ENCODE measurements around the gene RIN2.

DNA sequence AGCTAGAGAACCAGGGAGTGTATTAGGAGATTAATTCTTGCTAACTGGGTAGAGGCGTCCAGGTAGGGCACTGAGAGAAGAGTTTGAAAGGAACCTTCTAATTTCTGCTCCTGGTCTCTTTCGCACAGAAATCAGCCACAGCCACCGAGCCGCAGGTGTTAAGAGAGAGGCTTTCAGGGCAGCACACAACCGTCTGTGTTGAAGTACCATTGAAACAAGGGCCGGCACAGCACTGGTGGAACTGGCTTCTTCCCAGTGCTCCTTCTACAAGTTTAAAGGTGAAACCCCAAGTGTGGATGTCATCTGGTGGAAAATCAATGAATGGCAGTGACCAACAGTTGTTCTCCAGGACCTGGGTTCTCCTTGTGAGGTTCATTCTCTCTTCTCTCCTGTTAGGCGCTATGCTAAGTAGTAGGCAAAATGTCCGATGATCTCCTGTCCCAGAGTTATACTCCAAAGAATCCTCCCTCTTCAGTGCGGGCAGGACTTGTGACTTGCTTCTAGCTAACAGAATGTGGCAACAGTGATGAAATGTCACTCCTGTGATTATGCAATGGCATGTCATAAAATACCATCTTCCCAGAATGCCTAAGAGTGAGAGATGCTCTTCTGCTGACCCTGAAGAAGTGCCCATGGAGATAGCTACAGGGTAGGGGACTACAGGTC, 15.0 kb upstream of the RIN2 start:
- no peak for TF ChIP-seq YY1 (IDR thresholded peaks at IDR 0.05; ENCODE audit: insufficient read depth, insufficient read length)
- TF ChIP-seq SUZ12 (IDR thresholded peaks at IDR 0.05; ENCODE audit: extremely low read depth, insufficient read depth, insufficient read length) = no peak
- no peak for TF ChIP-seq ZNF274 (IDR thresholded peaks at IDR 0.05; ENCODE audit: low read depth, low read length)
